A172 (cell line): Measurements from ENCODE around the gene P2RX5. TPM values are rescaled to one million over a fixed set of nuclear protein-coding genes. Genes with fewer than 3 reads are reported as not detected.
A peak's percentile ranks its signal among the peaks of the same experiment; 100 is the strongest.
"Not testable (repeated sequence)": the region's sequence is repeated elsewhere in the genome, so short reads cannot be mapped to it uniquely, and the experiment has no call there.

ENCODE experiments used
- DNase-seq: peaks from one replicate; pipeline ENCODE4 v3.0.0-alpha.2; 2015; ENCODE audit warnings: low spot score
- total RNA-seq: library from RNA; depleted of rRNA; stranded (reverse); fragments of >200 nt; shearing (Covaris generic); gene quantifications from 2 replicates; pipeline ENCODE4 v1.2.3, GENCODE V29; 2014; rRNA removed

Gene P2RX5, protein sequence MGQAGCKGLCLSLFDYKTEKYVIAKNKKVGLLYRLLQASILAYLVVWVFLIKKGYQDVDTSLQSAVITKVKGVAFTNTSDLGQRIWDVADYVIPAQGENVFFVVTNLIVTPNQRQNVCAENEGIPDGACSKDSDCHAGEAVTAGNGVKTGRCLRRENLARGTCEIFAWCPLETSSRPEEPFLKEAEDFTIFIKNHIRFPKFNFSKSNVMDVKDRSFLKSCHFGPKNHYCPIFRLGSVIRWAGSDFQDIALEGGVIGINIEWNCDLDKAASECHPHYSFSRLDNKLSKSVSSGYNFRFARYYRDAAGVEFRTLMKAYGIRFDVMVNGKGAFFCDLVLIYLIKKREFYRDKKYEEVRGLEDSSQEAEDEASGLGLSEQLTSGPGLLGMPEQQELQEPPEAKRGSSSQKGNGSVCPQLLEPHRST
- 32.7 and 35.4 TPM in 2 replicates for total RNA-seq

DNA sequence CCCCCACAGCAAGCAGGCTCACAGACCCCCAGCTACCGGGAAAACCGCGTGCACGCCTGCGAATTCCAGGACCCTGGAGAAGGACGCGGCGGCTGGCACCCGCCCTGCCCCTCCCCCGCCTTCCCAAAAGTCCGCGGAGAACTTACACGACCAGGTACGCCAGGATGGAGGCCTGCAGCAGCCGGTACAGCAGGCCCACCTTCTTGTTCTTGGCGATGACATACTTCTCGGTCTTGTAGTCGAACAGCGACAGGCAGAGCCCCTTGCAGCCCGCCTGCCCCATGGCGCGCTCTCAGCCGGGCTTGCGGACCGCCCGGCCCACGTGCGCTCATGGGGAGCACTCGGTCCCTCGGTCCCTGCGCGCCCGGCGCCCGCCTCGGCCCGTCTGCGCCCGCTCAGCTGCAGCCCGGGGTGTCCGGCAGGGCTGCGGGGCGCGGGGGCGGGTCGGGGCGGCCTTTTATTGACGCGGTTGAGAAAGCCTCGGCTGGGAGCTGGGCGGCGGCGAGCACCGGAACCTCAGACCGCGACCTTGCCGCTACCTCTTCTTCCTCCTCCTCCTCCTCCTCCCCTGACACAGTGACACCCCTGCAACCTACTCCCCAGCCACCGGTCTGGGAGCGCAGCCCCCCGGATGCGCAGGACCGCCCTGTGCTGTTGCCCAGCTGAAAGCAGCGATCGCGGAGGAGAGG, at the start of gene P2RX5:
Gene P2RX5 (minus strand): TSS at position 433 of the 689 bp plus-strand sequence. CDS start 150 bp downstream, at position 283.
- DNase-seq = no peak

GRCh38 chr17:3745071-3745470, 49.1 kb upstream of the P2RX5 start:
- DNase-seq = no peak

- DNase-seq = peak; percentile 51
Observed at GRCh38 chr17:3744014-3744413, 48.1 kb upstream of the P2RX5 start.

GRCh38 chr17:3740611-3741073, 44.7 kb upstream of the P2RX5 start:
- no peak for DNase-seq

DNA sequence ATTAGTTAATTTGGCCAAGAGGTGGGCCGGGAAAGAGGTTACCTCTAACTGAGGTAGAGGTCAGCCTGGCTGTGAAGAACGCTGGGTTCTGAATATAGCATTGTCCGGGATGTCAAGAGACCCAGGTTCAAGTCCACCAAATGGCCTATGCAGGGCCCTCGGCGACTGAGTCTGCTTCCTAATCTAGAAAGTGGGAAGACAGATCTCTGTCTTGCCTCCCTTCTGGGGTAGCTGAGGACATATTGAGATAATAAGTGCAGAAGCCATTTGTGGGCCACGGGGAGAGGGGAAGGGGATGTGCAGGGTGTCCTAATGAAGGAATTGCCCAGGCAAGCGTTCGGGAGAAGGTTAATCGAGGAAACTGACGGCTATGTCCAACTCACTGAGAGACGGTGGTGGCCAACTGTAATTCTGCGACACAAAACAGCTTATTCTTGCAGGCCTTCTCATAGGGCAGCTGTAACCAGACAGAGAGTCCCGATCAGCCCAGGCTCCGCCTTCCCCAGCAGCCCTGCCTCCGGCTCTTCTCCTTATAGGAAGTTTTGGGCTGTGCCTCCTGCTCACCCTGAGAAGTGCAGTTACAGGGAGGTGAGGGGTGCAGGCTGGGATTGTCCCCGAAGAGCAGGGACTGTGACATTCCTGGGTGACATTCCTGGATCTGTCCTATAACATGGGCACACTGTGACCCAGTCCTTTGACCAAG, 43.6 kb upstream of the P2RX5 start:
- no peak for DNase-seq

DNA sequence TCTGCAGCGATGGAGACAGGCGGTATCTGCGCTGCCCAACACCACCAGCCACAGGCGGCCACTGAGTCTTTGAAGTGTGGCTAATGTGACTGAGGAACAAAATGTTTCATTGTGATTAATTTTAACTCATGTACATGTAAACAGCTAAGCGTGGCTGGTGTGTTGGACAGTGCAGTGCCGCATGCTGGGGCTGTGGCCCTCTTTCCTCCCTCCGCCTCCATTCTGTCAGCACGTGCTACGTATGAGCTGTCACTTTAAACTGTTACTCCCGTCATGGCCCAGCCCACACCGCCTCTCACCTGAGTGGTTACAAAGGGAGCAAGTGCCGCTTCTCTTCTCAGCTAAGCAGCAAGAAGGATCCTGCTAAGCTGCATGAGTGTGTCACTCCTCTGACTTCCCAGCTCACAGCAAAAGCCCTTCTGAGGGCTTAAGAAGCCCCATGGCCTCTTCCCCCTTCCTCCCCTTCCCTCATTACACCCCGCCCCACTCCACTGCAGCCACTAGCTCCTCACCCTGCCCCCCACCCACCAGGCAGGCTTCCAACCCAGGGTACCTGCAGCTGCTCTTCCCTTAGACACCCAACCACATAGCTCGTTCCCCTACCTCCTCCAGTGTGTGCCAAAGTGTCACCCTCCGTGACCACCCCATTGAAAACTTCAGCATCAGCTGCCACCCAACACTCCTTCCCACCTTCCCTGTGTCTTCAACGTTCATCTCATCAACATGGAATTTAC, 42.8 kb upstream of the P2RX5 start:
- no peak for DNase-seq

DNA sequence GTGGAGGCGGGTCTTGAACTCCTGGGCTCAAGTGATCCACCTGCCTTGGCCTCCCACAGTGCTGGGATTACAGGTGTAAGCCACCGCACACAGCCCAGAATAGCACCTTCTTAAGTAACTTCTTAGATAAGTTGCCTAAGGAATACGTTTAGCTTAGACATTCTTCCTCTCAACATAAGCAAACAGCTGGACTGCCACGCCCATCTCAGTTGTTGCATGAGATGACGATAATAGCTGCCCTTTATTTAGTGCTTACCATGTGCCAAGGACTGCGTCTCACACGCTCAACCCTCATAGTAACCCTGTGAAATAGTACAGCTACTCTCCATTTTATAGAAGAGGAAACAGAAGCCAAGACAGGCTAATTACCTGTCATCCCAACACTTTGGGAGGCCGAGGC, 39.6 kb upstream of the P2RX5 start:
- DNase-seq = no peak

GRCh38 chr17:3734911-3735276, 38.9 kb upstream of the P2RX5 start:
- DNase-seq = not testable (repeated sequence)

DNA sequence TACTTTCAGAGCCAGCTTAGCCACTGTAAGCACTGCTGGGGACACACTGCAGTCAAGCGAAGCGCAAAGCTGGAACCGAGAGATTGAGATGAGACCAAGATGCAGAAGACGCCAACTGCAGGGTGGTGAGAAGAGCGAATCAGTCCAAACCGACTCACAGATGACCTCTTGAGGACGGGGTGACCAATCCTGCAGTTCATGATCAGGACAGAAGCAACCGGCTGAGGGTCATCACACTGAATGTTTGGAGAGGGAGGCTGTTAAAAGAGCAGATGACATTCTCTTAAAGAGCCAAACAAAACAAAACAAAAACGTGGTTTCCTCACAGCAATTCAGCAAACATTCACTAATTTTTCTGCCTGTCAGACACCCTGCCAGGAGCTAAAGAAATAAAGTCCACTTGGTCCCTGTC, 36.3 kb upstream of the P2RX5 start:
- no peak for DNase-seq

GRCh38 chr17:3730881-3731429, 35.0 kb upstream of the P2RX5 start:
- peak; percentile 37 for DNase-seq

DNA sequence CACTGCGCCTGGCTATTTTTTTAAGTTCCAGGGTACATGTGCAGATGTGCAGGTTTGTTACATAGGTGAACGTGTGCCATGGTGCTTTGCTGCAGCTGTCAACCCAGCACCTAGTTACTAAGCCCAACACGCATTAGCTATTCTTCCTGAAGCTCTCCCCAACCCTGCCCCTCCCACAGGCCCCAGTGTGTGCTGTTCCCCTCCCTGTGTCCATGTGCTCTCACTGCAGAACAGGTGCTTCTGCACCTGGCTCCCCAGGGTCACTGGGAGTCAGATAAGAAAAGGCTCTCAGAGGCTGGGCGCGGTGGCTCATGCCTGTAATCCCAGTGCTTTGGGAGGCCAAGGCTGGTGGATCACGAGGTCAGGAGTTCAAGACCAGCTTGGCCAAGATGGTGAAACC, 33.9 kb upstream of the P2RX5 start:
- no peak for DNase-seq

GRCh38 chr17:3728099-3728498, 32.1 kb upstream of the P2RX5 start:
- DNase-seq = not testable (repeated sequence)

- DNase-seq = no peak
Observed at GRCh38 chr17:3727041-3727440, 31.1 kb upstream of the P2RX5 start.

- no peak for DNase-seq
Observed at GRCh38 chr17:3724378-3725077, 28.6 kb upstream of the P2RX5 start.

GRCh38 chr17:3723556-3724377, 27.8 kb upstream of the P2RX5 start, which contains the start of gene HASPIN:
HASPIN (plus strand) TSS chr17:3723903; CDS start chr17:3723936, 33 bp downstream.
- peak; percentile 78 for DNase-seq

DNA sequence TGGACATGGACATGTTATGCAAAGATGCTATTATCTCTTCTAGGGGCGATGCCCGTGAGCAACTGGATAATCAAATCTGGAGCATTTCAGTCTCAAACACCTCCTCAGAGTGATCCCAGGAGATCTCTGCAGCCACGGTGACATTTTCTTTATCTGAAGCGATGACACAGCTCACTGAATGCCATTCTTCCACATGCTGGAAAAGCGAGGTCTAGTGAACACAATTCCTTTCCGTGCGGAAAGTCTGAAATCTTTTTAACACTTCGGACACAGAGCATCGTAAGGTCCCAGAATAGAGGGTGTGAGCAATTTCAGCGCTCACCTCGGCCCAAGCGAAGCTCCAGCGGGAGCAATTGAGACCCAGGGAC, 27.2 kb upstream of the P2RX5 start:
- no peak for DNase-seq

GRCh38 chr17:3722716-3723115, 26.8 kb upstream of the P2RX5 start:
- no peak for DNase-seq

DNA sequence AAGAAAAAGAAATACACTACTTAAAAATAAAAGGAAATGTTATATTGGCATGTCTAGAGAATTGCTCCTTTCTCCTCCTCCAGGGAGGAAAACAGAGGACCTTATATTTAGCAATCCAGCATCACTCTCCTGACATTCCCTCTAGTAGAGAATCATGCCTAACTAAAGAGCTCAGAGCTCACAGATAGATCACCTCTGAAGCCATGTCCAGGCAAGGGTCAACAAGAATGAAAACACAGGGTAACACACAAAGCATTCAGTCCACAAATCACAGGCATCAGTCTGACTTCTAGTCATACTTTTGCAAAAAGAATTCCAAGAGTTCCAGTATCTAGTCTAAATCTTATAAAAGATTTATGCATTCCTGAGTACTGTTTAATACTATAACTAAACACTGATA, 23.3 kb upstream of the P2RX5 start:
- DNase-seq = no peak

- no peak for DNase-seq
Observed at GRCh38 chr17:3718201-3718600, 22.2 kb upstream of the P2RX5 start.

- no peak for DNase-seq
Observed at GRCh38 chr17:3715296-3715695, 19.3 kb upstream of the P2RX5 start.
